GM21526 (cell line): ENCODE data around the gene FFAR2.
"Not testable (repeated sequence)": the region's sequence is repeated elsewhere in the genome, so short reads cannot be mapped to it uniquely, and the experiment has no call there.

Source experiments
- ATAC-seq: cut with Tn5 transposase; IDR thresholded peaks from one replicate; pipeline ENCODE4 v1.9.1; 2021; ENCODE audit warnings: moderate library complexity; ENCODE audit not compliant: unreplicated experiment, low FRiP score

Gene FFAR2

DNA sequence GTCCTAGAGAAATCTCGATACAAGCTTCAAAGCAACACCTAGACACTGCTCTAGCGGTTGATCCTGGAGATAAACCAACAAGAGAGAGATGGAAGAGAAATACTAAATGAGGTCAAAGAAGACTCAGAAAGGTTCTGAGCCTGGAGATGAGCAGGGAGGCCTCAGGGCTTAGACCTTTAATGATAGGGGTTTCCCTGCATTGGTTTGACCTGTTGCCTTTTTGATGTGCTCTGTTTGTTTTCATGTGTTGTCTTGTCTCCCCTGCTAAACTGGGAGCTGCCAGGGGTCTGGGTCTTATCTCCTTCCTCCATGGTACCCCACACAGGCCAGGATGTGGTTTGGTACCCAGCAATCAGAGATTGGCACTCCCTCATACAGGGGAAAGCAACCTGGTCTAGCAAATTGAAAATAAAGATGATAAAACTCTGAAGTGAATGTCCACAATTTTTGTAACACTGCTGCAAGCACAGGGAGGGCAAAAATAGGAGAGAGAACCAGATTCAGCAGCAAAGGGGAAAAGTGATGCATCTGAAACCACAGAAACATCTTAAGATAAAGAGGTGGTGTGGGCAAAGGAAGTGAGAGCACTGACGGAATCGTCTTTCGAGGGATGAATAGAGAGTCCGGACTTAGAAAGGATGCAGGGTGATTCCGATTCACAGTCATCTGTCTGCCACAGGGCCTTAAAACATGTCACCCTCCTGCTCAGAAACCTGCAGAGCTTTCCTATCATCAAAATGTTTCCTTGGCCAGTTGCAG, 3.5 kb downstream of the FFAR2 start:
- no peak for ATAC-seq

DNA sequence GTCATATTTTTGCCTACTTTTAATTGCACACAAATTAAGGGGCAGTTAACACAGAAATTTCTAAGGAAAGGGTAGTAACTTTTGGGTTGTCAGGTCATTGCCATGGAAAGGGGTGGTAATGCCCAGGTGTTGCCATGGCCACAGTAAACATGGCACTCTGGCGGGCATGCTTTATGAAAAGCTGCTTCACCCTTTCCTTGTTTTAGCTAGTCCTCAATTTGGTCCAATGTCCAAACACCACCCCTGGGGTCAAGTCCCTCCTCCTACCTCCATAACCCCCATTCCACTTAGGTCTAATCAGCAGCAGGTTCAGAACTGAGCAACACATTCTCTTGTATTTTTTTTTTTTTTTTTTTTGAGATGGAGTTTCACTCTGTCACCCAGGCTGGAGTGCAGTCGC, 6.6 kb downstream of the FFAR2 start:
- no peak for ATAC-seq

- no peak for ATAC-seq
These were observed 7.7 kb downstream of the FFAR2 start for GRCh38 chr19:35455616-35456201.

DNA sequence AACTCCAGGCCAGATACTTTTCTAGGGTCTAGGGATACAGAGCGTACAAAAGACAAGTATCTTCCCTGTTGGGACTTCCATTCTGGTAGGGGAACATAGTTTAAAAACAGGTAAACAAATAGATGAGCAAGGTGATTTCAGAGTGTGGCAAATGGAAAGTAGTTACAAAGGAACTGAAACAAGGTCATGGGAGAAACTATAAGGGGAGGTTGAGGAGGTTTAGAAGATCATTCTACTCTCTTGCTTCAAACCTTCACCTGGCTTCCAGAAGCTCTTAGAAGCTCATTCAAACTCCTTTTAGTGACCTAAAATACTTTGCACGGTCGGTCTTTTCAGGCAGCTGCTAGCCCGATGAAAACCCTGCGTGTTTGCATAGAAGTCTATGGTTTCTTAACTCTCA, 9.1 kb downstream of the FFAR2 start:
- ATAC-seq: no peak

GRCh38 chr19:35458192-35458591, 10.1 kb downstream of the FFAR2 start:
- no peak for ATAC-seq

DNA sequence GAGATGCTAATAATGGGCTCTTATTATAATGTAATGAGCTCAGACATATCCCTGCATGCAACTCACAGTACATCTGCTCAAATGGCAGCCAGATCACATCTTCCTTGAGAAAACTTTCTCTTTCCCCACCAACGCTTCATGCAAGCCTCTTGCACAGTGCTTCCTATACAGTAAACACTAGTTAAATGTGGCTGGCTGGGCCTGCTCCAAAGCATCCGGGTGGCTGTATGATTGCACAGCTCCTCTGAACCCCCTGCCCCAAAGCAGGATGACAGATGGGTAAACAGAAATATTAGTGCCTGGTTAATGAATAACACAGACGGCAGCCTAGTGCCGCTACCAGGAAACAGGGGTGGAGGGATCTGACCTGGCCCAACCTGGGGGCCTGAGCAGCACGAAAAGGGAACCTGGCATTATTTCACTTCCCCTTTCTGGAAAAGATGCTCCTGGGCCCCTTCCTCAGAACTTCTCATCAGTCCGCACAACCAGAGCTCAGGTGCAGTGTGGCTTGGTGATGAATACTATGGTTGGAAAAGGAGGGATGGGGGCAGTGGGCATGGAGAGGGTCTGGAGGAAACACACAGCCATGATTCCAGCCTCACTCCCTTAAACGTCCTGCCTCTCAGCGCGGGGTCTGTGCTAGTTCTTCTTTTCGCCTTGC, 10.8 kb downstream of the FFAR2 start:
- ATAC-seq: no peak

- no peak for ATAC-seq
These were observed 11.5 kb downstream of the FFAR2 start for GRCh38 chr19:35459414-35460082.

DNA sequence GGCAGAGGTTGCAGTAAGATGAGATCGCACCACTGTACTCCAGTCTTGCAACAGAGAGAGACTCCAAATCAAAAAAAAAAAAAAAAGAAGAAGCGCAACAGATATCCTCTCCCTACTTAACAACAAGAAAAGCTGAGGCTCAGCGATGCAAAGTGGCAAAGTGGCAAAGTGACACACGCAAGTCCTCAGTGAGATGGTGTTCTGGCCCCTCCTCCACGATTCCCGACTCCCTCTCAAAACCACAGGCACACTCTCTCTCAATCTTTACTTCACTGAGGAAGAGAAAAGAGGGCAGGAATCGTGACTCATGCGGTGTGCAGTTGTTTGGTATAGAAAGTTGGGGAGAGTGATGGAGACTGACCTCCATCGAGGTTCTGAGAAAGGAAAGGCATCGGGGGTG, 12.6 kb downstream of the FFAR2 start:
- ATAC-seq: no peak

DNA sequence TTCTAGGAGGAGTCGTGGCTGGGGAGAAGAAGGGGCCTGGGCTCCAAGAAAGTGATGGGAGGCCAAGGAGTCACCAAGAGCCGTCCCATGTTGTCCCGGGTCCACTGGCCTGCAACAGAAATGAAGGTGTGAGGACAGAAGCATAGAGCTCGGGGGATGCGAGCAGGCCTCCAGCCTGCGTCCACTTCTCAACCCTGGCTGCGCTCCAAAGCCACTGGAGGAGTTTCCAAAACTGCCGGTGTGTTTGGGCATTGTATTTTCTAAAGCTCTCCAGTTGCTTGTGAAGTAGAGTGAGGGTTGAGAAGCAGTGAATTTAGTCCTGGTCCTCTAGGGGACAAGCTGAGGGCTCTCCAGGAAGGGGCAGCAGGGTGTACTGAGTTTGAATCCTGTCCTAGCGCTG, 13.0 kb downstream of the FFAR2 start:
- no peak for ATAC-seq

DNA sequence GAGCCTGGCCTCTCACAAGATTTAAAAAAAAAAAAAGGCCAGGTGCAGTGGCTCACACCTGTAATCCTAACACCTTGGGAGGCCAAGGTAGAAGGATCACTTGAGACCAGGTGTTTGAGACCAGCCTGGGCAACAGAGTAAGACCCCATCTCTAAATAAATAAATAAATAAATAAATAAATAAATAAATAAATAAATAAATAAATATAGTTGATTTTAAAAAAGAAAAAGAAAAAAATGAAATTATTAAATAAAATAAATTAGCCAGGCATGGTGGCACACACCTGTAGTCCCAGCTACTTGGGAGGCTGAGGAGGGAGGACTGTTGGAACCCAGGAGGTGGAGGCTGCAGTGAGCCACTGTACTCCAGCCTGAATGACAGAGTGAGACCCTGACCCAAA, 13.7 kb downstream of the FFAR2 start:
- not testable (repeated sequence) for ATAC-seq

- no peak for ATAC-seq
These were observed 14.5 kb downstream of the FFAR2 start for GRCh38 chr19:35462476-35462953.

GRCh38 chr19:35462956-35463355, 14.9 kb downstream of the FFAR2 start:
- ATAC-seq: not testable (repeated sequence)

DNA sequence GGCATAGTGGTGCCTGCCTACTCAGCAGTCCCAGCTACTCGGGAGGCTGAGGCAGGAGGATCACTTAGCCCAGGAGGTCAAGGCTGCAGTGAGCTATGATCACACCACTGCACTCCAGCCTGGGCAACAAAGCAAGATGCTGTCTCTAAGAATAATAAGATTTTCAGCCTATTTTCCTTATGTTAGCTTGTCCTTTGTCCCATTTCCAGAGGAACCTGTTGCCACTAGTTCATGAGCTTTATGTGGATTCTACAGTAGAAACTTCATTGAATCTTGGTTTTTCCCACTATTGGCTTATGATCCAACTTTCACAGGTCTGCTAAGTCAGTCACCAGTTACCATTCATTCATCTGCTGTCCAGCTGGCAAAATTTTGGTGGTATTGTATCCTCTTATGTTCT, 18.2 kb downstream of the FFAR2 start:
- ATAC-seq: no peak

- ATAC-seq: no peak
These were observed 20.6 kb downstream of the FFAR2 start for GRCh38 chr19:35468637-35469036.

DNA sequence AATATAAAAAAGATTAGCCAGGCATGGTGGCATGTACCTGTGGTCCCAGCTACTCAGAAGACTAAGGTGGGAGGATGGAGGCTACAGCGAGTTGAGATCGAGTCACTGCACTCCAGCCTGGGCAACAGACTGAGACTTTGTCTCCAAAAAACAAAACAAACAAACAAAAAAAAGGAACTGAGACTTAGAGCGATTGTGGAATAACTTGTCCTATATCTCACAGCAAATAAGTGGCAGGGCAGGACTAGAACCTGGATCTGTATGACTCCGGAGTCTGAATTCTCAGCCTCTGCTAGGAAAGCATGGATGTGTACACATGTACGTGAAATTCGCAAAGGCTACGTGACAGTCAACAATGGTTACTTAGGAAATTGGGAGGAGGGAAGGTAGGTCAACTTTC, 22.1 kb downstream of the FFAR2 start:
- no peak for ATAC-seq

- ATAC-seq: not testable (repeated sequence)
These were observed 23.0 kb downstream of the FFAR2 start for GRCh38 chr19:35471075-35471474.

- no peak for ATAC-seq
These were observed 23.9 kb downstream of the FFAR2 start for GRCh38 chr19:35471946-35472345.

DNA sequence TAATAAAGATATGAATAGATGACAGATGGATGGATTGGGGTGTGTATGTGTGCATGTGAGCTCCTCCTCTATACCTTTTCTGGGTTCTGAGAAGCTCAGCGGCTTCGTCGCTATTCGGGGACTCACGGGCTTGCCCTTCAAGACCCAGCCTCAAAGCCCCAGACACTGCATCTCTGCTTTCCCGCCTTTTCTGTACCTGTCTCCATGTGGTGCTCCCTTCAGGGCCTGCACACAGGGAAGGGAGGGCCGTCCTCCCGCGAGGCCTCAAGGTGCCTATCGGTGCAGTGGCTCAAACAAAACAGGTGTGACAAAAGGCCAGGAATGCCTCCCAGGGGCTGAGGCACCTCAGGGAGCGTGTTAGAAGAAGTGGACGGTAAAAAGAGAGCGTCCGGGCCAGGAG, 26.0 kb downstream of the FFAR2 start:
- no peak for ATAC-seq

- ATAC-seq: not testable (repeated sequence)
These were observed 26.5 kb downstream of the FFAR2 start for GRCh38 chr19:35474594-35474993.

DNA sequence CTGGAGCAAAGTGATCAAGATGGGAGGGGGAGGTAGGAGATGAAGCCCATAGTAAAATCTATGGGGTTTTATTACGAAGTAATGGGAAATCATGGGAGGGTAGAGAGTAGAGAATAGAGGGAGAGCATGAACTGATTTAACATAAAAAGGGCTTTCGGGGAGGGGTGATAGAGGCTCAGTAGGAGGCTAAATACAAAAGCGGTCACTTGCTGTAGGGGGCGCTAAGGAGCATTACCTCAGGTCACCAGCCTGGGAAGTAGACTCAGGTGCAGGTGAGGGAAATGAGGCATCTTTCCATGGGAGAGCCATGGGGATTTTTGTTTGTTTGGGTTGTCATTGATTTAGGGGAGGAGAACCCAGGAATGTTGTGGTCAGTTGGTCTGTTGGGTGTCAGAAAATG, 28.1 kb downstream of the FFAR2 start:
- no peak for ATAC-seq
